HT-29 (cell line): ENCODE measurements around the gene OCA2. TPM values are rescaled to one million over a fixed set of nuclear protein-coding genes. Genes with fewer than 3 reads are reported as not detected.
A peak's percentile ranks its signal among the peaks of the same experiment; 100 is the strongest.
"Not testable (repeated sequence)": the region's sequence is repeated elsewhere in the genome, so short reads cannot be mapped to it uniquely, and the experiment has no call there.

Source experiments
- DNase-seq: peaks from one replicate; pipeline ENCODE4 v3.0.0-alpha.2; 2015; ENCODE audit warnings: low spot score
- total RNA-seq: library from RNA; depleted of rRNA; stranded (reverse); fragments of >200 nt; shearing (Covaris generic); gene quantifications from 2 replicates; pipeline ENCODE4 v1.2.3, GENCODE V29; 2014; rRNA removed

Gene OCA2
- total RNA-seq, result not detected in 2 replicates

GRCh38 chr15:28098766-28099554 lies at the start of gene OCA2:
TSS of gene OCA2 (minus strand) at chr15:28099315. CDS start at chr15:28081874, 17,441 bp downstream.
- DNase-seq, result no peak

GRCh38 chr15:28147801-28148200 lies 48.7 kb upstream of the OCA2 start:
- DNase-seq, result no peak

DNA sequence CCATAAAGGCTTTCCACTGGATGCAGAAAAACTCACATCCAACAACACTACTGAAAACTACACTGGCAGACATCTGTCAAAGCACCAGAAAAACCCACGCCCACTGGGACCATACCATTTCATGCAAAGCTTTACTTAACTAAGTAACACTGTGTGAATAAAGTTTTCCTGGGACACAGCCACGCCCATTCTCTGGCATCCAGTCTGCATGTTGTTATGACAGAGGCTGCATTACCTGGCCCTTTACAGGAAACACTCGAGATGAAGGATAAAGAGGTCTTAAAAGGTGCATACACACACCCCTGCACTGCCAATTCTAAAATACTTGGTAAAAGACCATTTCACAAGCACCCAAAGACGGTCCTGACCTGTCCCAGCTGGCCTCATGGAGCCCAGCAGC lies 46.3 kb upstream of the OCA2 start:
- DNase-seq, result not testable (repeated sequence)

- no peak for DNase-seq
Observed at GRCh38 chr15:28140062-28140461, 40.9 kb upstream of the OCA2 start.

GRCh38 chr15:28137408-28138039 lies 38.4 kb upstream of the OCA2 start:
- not testable (repeated sequence) for DNase-seq

DNA sequence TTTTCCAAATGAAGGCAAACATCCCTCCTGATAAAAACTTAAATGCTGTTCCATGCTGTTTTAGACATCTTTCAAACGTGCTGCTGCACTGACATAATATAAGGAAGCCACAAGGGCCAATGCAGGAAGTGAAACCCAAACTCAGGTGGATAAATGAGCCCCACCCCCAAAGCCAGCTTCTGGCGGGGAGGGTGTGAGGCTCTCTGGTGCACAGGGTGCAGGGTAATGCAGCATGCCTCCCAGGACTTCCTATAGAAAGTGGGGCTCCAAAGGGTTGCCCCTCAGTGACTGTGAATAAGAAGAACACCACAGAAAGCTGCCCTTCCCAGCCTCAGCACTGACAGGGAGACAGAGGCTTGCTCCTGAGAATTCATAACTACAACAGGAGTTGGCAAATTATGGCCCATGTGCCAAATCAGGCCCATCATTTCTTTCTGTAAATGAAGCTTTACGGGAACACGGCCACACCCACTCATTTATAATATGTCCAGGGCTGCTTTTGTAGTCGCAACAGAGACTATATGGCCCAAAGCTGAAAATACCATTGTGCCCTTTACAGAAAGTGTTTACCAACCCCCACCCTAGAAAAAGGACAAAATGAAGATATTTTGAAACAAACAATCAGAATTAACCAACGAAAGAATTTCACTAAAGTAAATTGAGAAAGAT lies 37.3 kb upstream of the OCA2 start:
- not testable (repeated sequence) for DNase-seq

DNA sequence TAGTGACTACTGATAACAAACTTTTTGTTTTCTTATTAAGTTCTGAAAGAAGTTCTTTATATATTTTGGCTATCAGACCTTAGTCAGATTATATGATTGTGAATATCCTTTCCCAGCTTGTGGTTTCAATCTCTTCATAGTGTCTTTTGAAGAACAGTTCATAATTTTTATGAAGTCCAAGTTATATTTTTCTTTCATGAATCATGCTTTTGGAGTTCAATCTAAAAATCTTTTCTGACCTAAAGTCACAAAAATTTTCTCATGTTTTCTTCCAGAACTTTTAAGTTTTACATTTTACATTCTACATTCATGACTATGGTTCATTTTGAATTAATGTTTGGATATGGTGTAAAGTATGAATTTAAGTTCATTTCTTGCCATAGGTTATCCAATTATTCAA lies 34.2 kb upstream of the OCA2 start:
- DNase-seq, result no peak

- no peak for DNase-seq
Observed at GRCh38 chr15:28132524-28133275, 33.6 kb upstream of the OCA2 start.

- DNase-seq, result no peak
Observed at GRCh38 chr15:28131946-28132345, 32.8 kb upstream of the OCA2 start.

DNA sequence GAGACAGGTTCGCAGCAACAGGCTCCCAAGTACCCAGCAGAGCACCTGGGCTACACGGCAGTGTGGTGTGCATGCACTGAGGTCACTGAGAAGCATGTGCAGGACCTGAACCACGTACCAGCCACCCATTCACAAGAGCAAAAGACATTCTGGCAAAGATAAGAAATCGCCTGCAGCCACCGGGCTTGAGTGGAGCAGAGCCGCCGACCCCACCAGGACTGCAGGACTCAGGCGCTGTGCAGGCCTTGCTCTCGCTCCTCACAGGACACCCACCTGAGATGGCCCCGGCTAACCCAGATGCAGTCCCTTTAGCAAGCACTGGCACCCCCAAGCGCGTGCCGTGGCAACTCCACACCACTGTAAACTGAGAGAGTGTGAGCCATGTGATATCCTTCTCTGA lies 32.3 kb upstream of the OCA2 start:
- no peak for DNase-seq

- DNase-seq, result no peak
Observed at GRCh38 chr15:28130651-28131050, 31.5 kb upstream of the OCA2 start.

- DNase-seq, result no peak
Observed at GRCh38 chr15:28129231-28129848, 30.2 kb upstream of the OCA2 start.

DNA sequence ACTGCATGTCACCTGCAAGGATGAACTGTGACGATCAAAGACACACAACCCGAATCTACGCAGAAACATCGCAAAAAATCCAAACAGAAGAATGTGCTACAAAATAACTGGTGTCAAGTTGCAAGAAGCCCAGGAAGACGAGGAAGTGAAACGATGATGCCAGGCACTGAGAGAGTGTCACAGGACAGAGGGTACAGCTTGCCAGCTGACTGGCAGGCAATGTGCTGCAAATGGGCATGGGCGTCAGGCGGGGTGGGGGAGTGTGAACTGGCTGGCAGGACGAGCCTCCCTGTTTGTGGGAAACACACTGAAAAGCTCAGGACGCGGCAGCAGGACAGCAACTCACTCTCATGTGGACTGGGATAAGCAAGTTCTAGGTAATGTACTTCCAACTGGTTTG lies 28.9 kb upstream of the OCA2 start:
- DNase-seq, result no peak

DNA sequence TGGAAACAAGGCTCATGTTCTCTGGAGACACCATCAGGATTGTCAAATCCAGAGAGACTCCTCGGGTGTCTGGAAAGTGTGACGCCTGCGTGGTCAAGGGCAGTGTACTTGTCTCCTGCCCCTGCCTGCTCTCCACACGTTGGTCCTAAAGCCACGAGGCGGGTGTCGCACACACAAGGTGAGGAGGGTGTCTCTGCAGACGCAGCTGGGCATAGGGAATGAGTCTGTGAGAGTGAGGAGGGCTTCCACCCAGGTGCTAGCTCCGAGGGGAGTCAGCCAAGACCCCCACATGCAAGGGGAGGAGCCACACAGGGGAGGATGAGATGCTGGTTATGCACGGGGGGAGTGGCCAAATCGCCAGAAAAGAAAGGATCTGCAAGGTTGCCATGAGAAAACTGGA lies 27.9 kb upstream of the OCA2 start:
- DNase-seq, result no peak

DNA sequence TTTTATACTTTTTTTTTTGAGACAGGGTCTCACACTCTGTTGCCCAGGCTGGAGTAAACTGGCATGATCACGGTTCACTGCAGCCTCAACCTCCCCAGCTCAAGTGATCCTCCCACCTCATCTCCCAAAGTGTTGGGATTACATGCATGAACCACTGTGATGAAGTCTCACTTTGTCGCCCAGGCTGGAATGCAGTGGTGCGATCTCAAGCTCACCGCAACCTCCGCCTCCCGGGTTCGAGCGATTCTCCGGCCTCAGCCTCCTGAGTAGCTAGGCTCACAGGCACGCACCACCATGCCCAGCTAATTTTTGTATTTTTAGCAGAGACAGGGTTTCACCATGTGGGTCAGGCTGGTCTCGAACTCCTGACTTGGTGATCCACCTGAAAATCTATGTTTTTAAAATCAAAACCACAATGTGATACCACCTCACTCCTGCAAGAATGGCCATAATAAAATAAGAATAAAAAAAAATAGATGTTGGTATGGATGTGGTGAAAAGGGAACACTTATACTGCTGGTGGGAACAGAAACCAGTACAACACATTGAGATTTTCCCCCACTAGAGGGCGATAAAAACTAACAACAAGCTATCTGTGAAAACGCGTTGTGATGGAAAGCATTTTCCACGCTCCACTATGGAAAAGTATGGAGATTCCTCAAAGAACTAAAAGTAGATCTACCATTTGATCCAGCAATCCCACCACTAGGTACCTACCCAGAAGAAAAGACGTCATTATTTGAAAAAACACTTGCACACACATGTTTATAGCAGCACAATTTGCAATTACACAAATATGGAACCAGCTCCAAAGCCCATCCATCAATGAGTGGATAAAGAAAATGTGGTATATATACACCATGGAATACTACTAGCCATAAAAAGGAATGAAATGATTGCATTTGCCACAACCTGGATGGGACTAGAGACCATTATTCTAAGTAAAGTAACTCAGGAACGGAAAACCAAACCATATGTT lies 26.8 kb upstream of the OCA2 start:
- DNase-seq, result peak; percentile 78

DNA sequence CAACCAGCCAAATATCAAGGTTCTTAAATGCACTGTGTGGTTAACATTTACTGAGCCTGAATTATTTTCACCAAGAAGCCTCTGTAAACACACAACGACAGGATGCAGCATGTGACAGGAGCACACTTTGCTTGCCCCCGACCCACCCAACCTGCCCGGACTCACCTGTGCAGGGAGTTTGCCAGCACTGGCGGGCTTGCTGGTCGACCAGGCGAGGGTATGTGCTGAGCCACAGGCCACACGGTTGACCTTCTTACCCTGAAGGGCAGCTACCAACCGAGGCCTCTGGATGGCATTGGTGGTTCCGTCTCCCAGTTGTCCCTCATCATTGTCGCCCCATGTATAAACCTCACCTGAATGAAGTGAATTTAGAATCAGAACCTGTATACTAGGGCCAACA lies 25.7 kb upstream of the OCA2 start:
- no peak for DNase-seq

- peak; percentile 95 for DNase-seq
Observed at GRCh38 chr15:28123408-28124023, 24.4 kb upstream of the OCA2 start.

DNA sequence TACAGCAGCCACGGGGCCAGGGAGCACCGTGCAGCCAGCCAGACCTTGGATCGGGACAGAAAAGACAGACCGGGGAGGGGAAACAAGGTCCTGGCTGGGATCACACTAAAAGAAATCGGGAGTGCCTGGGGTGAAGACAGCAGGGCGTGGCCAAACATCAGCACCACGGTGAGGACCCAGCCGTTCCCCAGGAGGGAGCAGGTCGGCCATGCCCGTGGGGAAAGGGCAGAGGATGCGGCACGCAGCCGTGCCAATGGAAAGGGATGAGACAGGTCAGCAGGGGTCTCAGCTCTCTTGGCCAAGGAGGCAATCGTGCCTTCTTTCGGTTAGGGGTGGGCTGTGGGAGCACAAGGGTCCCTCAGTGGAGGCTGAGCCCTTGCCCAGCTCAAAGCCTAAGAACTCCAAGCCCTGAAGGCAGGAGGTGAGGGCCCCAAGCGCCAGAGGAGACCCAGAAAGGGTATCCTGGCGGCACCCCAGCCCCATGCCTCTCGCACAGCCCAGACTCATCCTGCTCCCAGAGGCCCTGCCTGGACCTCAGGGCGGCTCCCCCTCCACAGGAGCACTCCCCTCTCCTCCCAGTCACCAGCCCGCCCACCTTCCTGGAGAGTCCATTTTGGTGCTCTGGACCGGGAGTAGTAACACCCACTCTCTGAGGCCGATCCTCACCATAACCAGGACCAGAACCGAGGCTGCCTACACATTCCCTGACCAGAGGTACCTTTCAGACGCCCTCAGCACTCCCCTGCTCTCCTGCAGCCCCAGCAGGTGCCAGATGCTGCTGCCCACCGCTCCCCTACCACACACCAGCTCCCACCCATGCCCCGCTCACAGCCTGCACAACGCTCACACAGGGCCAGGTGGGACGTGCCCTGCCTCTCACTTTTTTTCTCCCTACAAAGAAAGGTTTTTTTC lies 23.2 kb upstream of the OCA2 start:
- no peak for DNase-seq

- not testable (repeated sequence) for DNase-seq
Observed at GRCh38 chr15:28121577-28121976, 22.5 kb upstream of the OCA2 start.
